Measurements from ENCODE around the gene RELA.

Gene RELA

DNA sequence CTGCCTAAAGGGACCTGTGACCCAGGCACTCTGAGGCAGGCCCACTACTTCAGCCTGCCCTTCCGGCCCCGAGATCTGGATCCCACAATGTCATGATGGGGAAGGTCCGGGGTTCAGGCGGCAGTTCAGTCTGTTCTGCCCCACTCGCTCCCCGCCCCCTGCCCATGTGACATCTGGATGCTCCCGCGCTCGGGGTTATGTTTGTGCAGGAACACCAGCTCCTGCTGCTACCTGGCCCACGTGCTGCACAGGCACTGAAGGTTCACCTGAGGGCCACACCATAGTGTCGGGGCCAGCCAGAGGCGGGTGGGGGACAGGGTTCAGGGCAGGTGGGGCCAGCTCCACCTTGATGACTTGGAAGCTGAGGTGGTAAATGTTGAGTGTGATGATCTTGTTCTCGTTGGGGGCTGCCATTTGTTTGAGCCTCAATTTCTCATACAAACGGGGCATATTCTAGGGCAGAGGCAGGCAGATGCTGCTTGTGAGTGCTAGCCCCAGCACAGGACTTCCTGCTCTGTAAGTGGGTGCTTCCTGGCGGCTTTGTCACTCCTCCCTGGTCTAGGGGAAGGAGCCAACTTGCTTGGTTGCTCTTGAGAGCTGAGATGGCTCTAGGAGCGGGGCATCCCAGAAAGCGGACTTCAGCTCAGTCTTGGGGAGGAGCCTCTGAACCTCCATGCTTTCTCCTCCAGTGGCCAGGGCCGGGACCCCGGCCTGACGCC lies 29.2 kb downstream of the RELA start:
- no peak for TF ChIP-seq CTCF (IDR thresholded peaks at IDR 0.05; ENCODE audit: insufficient read depth, missing control alignments)
- no peak for FAIRE-seq
- no peak for DNase-seq (ENCODE audit: insufficient read length, low spot score)

- TF ChIP-seq CTCF (IDR thresholded peaks at IDR 0.05; ENCODE audit: insufficient read depth, missing control alignments) = no peak
- FAIRE-seq (no peak), DNase-seq (ENCODE audit: insufficient read length, low spot score) (no peak)
Measured at GRCh38 chr11:65630215-65630614, 32.5 kb downstream of the RELA start.

DNA sequence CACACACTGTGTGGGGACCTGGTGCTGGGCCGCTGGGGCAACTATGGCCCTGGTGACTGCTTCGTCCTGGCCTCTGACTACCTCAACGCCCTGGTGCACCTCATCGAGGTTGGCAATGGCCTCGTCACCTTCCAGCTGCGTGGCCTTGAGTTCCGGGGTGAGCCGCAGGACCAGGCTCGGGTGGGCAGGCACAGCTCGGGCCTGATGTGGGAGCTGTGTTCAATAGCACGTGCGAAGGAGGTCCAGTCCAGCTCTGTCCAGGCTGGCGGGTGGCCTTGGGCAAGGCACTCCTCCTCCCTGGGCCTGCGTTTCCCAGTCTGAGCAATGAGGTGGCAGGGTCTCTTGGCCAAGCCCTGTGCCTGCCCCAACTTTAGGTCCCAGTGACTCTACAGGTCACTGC lies 33.1 kb downstream of the RELA start:
- DNase-seq (ENCODE audit: insufficient read length, low spot score) = no peak
- no peak for FAIRE-seq
- no peak for TF ChIP-seq CTCF (IDR thresholded peaks at IDR 0.05; ENCODE audit: insufficient read depth, missing control alignments)

- no peak for FAIRE-seq
- no peak for DNase-seq (ENCODE audit: insufficient read length, low spot score)
- TF ChIP-seq CTCF (IDR thresholded peaks at IDR 0.05; ENCODE audit: insufficient read depth, missing control alignments) = no peak
Measured at GRCh38 chr11:65627202-65627601, 35.5 kb downstream of the RELA start.

- DNase-seq (ENCODE audit: insufficient read length, low spot score) = peak; percentile 55
Measured at GRCh38 chr11:65625628-65626342, 36.9 kb downstream of the RELA start.

GRCh38 chr11:65624931-65625627 lies 37.6 kb downstream of the RELA start:
- DNase-seq (ENCODE audit: insufficient read length, low spot score) = no peak

More at GRCh38 chr11:65625628-65626342, 36.9 kb downstream of the RELA start:
- TF ChIP-seq CTCF (IDR thresholded peaks at IDR 0.05; ENCODE audit: insufficient read depth, missing control alignments) = peak; percentile 45
- FAIRE-seq = no peak

More at GRCh38 chr11:65624931-65625627, 37.6 kb downstream of the RELA start:
- no peak for TF ChIP-seq CTCF (IDR thresholded peaks at IDR 0.05; ENCODE audit: insufficient read depth, missing control alignments)
- FAIRE-seq = no peak

Data from D721Med (cell line).